NOMO-1 (cell line): ENCODE measurements around the gene ERBB3.
A peak's percentile ranks its signal among the peaks of the same experiment; 100 is the strongest.
"Not testable (repeated sequence)": the region's sequence is repeated elsewhere in the genome, so short reads cannot be mapped to it uniquely, and the experiment has no call there.

Experiments
- DNase-seq, 2 experiments: peaks; one replicate each; lab custom pipeline; 2025; ENCODE audit not compliant: unreplicated experiment in 2 of 2; lab: John Stamatoyannopoulos, UW

The ERBB3 gene

DNA sequence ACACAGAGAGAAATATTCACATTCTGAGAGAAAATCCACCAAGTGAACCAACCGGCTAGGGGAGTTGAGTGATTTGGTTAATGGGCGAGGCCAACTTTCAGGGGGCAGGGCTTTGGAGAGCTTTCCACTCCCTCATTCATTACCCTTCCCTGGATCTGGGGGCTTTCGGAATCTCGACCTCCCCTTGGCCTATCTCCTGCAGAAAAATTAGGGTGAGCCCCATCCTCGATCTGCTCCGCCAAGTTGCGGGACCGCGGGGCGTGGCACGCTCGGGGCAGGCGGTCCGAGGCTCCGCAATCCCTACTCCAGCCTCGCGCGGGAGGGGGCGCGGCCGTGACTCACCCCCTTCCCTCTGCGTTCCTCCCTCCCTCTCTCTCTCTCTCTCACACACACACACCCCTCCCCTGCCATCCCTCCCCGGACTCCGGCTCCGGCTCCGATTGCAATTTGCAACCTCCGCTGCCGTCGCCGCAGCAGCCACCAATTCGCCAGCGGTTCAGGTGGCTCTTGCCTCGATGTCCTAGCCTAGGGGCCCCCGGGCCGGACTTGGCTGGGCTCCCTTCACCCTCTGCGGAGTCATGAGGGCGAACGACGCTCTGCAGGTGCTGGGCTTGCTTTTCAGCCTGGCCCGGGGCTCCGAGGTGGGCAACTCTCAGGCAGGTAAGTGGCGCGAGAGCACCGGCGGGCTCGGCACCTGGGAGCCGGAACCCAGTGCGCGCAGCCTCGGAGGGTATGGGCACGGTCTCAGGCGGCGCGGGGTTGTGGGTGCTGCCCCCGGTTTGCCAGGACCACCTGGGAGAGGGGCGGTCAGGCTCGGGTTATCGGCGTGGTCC, at the start of gene ERBB3:
Gene ERBB3, plus strand, starts transcription at position 443 of the 833 bp plus-strand sequence. Its CDS starts 136 bp downstream, at position 579.
- peak; percentile 67 to 79 for DNase-seq

DNA sequence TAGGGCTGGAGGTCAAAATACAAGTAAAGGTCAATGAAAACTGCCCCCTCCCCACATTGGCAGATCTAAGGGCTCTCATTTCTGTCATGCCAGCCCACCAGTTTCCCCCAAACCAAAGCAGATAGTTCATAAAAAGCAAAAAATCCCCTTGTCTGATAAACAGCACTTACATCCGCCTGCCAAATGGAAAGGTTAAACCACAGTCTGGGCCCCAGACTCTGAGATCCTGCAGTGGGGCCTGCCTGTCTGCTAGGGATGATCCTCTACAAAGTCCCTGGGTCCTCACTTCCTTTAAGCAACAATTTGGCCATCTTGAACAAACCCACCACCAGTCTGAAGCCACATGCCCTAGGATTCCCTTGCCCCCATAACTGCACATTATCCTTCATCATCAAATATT, 48.0 kb upstream of the ERBB3 start:
- DNase-seq = no peak

DNA sequence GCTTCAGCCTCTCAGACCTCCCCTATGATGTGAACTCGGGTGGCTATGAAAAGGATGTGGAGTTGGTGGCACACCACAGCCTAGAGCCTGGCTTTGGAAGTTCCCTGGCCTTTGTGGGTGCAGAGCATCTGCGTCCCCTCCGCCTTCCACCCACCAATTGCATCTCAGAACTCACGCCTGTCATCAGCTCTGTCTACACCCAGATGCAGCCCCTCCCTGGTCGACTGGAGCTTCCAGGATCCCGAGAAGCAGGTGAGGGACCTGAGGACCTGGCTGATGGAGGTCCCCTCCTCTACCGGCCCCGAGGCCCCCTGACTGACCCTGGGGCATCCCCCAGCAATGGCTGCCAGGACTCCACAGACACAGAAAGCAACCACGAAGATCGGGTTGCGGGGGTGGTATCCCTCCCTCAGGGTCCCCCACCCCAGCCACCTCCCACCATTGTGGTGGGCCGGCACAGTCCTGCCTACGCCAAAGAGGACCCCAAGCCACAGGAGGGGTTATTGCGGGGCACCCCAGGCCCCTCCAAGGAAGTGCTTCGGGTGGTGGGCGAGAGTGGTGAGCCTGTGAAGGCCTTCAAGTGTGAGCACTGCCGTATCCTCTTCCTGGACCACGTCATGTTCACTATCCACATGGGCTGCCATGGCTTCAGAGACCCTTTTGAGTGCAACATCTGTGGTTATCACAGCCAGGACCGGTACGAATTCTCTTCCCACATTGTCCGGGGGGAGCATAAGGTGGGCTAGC, 45.2 kb upstream of the ERBB3 start:
- DNase-seq = no peak

GRCh38 chr12:56037161-56037560, 42.8 kb upstream of the ERBB3 start:
- no peak for DNase-seq

GRCh38 chr12:56038022-56038655, 41.8 kb upstream of the ERBB3 start:
- no peak for DNase-seq

DNA sequence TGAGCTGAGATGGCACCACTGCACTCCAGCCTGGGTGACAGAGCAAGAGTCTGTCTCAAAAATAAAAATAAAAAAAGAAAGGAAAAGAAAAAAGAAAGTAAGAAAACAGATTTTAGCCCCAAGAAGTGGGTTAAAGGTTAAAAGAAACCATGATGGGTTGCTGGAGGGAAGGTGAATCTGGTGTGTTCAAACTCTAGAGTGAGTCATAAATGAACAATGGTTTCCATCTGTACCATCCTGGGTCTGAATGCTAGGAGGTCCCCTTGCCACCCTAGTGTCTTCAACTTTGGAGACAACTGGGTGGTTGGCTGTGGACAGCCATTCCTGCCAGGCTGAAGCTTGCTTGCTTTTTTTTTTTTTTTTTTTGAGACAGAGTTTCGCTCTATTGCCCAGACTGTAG, 39.8 kb upstream of the ERBB3 start:
- no peak for DNase-seq

GRCh38 chr12:56040963-56041551, 38.9 kb upstream of the ERBB3 start:
- DNase-seq = no peak

GRCh38 chr12:56041552-56042429, 38.2 kb upstream of the ERBB3 start, which contains the start of gene RPS26:
TSS of gene RPS26 (plus strand) at chr12:56041918. CDS start at chr12:56042167, 249 bp downstream.
- DNase-seq = peak; percentile 98 to 99

GRCh38 chr12:56042430-56042813, 37.5 kb upstream of the ERBB3 start:
- DNase-seq = not testable (repeated sequence)

GRCh38 chr12:56042843-56043242, 37.1 kb upstream of the ERBB3 start:
- DNase-seq = no peak

- no peak for DNase-seq
Observed at GRCh38 chr12:56046027-56046780, 33.8 kb upstream of the ERBB3 start.

DNA sequence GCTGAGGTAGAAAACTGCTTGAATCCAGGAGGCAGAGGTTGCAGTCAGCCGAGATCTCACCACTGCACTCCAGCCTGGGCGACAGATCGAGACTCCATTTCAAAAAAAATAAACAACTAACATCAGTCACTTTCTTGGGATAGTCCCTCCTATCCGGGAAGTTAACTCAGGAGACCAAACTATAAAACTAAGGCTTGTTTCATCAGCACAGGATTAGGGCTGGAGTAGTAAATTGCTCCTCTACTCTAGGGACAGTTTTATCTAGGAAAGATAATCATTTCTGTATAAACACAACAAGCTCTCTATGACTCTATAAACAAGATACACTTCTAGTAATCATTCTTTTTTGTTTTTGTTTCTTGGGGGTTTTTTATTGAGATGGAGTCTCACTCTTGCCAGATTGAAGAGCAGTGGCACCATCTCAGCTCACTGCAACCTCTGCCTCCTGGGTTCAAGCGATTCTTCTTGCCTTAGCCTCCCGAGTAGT, 26.5 kb upstream of the ERBB3 start:
- no peak for DNase-seq

GRCh38 chr12:56059964-56060363, 20.0 kb upstream of the ERBB3 start:
- not testable (repeated sequence) for DNase-seq

- no peak for DNase-seq
Observed at GRCh38 chr12:56061982-56062381, 18.0 kb upstream of the ERBB3 start.

DNA sequence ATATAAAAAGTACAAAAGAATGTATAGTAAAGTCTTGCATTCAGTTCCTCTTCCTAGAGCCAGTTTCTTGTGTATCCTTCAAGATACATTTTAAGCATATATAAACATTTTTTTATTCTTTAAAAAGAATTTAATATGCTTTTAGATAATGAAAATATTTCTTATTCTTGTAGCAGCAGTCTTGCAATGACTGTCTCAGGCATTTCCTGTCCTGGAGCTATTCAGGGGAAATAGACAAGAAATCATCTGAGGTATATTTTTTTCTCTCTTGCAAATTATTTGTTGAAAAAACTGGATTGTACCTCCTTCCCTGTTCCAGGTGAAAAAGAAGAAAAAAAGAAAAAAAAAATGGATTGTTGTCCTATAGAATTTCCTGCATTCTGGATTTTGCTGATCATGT, 17.0 kb upstream of the ERBB3 start:
- no peak for DNase-seq

- DNase-seq = no peak
Observed at GRCh38 chr12:56071648-56072047, 8.3 kb upstream of the ERBB3 start.

DNA sequence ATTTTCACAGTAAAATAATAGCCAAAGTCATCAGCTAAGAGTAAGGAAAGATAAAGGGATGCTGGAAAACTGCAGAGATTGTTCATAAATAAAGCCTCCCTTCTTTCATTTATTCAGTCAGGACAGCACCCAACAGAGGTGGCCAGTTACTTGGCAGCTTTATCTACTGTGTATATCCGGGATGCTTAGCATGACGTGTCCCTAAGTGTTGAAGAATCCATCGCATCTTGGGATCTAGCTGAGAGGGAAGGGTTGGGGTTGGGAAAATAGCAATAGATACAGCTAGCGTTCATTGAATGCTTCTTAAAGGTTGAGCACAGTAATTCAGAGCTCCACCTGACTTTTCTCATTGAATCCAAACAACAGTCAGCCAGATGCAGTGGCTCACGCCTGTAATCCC, 5.6 kb upstream of the ERBB3 start:
- DNase-seq = no peak

DNA sequence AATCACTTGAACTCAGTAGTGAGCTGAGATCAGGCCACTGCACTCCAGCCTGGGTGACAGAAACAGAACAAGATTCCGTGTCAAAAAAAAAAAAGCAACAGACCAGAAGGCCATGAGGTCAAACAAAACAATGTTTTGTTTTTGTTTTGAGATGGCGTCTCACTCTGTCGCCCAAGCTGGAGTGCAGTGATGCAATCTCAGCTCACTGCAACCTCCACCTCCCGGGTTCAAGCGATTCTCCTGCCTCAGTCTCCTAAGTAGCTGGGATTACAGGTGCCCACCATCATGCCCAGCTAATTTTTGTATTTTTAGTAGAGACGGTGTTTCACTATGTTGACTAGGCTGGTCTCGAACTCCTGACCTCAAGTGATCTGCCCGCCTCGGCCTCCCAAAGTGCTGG, 2.0 kb upstream of the ERBB3 start:
- DNase-seq = not testable (repeated sequence)

DNA sequence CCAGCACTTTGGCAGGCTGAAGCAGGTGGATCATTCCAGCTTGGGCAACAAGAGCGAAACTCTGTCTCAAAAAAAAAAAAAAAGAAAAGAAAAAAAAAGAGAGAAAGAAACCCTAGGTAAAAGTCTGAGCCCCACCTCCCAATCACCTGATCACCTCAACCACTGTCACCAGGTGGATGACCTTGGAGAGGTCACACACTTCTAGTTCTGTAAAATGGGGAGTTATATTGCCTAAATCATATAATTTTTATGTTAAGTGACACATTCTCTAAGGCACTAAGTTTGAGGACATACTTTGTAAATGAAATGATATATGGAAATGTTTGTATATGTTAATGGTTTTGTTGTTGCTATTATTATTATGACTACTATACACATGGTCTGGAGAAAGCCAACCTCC, 1.5 kb upstream of the ERBB3 start:
- no peak for DNase-seq
